NCI-H146 (cell line): ENCODE results near the gene TPTE2.
"Not testable (repeated sequence)": the region's sequence is repeated elsewhere in the genome, so short reads cannot be mapped to it uniquely, and the experiment has no call there.

Experiments used
- DNase-seq: peaks from one replicate; lab custom pipeline; 2025; lab: John Stamatoyannopoulos, UW

Gene TPTE2

DNA sequence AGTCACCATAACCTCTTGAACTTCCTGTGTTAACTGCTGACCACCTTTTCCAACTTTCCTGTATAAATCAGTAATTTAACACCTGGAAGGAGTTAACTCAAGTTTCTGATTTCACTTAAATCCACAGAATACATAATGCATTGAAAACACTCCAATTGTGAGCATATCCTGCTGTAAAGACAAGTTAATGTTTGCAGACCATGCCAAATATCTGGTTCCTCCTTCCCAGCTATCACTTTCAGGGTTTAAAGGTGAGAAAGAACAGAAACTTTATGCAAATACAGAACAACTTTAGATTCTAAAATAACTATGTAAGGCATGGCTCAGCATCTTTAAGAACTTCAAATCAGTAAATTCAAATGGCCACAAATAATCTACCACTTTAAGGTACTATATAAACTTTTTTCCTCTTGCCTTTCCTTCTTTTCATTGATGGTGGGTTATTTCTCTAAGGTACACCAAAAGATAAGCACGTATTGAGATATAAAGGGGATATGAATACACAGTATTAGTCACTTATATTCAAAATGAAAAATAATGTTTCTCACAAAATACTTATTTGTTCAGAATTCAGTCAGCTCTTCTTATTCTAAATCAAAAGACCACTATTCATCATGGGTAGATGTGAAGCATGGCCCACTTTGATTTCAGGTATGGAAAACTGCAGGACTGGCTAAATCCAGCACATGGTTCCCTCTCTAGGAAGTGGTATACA is 6.6 kb upstream of the TPTE2 start:
- no peak for DNase-seq

- no peak for DNase-seq
These were observed 253 bp upstream of the TPTE2 start for GRCh38 chr13:19561585-19561984.

DNA sequence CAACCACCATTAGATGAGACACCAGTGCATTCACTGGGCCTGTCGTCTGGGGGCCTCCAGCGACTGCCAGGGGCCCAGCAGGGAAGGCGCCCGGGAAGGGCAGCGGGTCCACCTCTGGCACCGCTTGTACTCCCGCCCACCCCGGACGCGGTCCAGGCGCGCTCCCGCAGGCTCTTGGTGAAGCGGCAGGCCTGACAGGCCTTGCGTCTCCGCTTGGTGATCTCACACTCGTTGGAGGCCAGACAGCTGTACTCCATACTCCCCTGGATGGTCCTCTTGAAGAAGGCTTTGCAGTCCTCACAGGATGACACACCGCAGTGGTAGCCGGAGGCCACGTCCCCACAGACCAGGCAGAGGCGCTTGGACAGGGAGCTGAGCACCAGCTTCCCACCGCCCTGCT is 660 bp downstream of the TPTE2 start:
- not testable (repeated sequence) for DNase-seq

GRCh38 chr13:19559739-19560138 is 1.6 kb downstream of the TPTE2 start:
- DNase-seq = not testable (repeated sequence)

DNA sequence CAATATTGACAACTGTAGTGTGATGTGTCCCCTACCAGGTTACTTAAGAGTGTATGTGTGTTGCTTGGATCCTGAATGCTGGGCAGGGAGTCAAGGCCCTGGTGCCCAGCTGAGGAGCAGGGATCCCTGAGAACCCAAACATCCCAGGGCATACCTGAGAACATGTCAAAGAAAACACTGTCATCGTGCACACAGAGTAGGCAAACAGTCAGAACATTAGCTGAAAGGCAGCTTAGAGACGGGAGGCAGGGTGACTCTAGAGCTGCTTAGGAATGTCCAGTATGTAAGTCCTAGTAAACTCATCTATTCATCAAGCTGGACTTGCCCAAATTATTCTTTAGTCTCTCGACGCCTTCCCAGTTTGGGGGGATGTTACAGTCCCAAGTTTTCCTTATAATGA is 4.0 kb downstream of the TPTE2 start:
- not testable (repeated sequence) for DNase-seq

DNA sequence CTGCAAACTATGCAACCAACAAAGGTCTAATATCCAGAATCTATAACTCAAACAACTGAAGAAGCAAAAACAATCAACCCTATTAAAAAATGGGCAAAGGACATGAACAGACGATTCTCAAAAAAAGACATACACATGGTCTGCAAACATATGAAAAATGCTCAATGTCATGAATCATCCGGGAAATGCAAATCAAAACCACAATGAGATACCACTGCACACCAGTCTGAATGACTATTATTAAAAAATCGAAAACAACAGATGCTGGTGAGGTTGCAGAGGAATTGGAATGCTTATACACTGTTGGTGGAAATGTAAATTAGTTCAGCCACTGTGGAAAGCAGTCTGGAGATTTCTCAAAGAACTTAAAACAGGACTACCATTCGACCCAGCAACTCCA is 12.1 kb downstream of the TPTE2 start:
- not testable (repeated sequence) for DNase-seq

DNA sequence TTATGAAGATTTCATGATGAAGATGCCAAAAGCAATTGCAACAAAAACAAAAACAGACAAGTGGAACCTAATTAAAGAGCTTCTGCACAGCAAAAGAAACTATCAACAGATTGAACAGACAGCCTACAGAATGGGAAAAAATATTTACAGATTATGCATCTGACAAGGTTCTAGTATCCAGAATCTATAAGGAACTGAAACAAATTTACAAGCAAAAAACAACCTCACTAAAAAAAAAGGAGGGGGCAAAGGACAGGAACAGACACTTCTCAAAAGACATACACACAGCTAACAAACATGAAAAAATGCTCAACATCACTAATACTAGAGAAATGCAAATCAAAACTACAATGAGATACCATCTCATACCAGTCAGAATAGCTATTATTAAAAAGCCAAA is 35.7 kb downstream of the TPTE2 start:
- not testable (repeated sequence) for DNase-seq

DNA sequence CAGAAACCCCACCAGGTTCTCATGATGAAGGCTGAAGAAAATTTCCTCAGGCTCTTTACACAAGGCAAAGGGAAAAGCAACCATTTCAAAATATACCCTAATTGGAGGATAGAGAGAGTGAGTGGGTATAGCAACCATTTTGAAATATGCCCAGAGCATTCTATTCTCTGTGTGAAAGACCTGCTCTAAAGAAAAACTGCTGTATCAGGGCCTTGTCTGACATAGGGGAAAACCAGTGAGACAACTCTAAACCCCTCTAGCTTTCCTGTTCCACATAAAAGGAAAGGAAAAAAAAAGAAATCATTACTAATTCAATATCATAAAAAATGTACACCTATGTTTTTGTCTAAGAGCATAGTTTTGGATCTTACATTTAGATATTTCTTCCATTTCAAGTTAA is 42.3 kb downstream of the TPTE2 start:
- DNase-seq = no peak

DNA sequence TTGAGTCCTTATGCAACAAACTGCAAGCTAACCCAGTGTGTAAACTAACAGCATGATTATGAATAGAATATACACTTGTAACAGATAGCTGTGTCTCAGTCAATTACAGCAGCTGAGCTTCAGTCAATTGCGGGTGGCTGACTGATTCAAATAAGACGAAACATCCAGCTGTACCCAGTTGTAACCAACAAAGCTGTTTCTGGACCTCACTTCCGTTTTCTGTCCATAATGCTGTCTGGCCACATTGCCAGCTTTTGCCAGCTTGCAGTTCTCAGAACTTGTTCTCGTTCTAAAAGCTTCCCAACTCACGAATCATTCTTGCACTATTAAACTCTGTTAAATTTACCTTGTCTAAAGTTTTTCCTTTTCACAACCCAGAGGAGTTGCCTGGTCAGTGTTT is 53.7 kb downstream of the TPTE2 start:
- not testable (repeated sequence) for DNase-seq

DNA sequence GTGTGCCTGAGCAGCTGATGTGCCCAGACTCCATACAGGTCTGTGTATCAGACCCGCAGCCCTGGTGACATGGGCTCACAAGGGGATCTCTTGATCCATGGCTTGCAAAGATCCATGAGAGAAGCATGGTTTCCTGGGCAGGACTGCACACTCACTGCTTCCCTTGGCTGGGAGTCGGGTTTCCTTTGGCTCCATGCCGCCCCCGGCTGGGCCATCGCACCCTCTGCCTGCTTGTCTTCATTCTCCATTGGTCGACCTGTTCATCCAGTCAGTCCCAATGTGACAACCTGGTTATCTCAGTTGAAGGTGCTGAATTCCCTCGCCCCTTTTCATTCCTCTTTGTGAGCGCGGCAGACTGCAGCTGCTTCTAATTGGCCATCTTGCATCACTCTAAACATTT is 101.2 kb downstream of the TPTE2 start:
- not testable (repeated sequence) for DNase-seq

GRCh38 chr13:19439056-19439686 is 122.2 kb downstream of the TPTE2 start:
- DNase-seq = peak; percentile 32

- DNase-seq = not testable (repeated sequence)
These were observed 123.6 kb downstream of the TPTE2 start for GRCh38 chr13:19437780-19438179.

- not testable (repeated sequence) for DNase-seq
These were observed 139.1 kb downstream of the TPTE2 start for GRCh38 chr13:19422236-19422635.

DNA sequence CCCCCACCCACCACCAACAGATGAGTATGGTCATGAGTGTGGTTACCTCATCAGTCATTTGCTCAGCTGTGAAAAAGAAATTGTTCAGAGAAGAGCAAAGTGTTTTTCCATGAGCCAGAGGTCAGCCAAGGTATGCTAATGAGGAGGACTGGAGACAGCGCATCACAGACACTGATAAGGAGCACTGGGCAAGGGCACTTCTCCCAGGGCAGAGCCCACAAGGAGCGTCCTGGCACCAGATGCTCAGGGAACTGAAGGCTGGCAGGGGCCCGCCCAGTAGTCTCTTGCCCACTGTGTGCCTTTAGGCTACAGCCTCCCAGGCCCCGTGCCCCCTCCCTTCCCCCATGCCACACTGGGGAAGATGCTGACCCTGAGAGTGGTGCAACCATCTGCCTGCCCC is 148.8 kb downstream of the TPTE2 start:
- DNase-seq = not testable (repeated sequence)

GRCh38 chr13:19382746-19383511 is 178.4 kb downstream of the TPTE2 start:
- not testable (repeated sequence) for DNase-seq

DNA sequence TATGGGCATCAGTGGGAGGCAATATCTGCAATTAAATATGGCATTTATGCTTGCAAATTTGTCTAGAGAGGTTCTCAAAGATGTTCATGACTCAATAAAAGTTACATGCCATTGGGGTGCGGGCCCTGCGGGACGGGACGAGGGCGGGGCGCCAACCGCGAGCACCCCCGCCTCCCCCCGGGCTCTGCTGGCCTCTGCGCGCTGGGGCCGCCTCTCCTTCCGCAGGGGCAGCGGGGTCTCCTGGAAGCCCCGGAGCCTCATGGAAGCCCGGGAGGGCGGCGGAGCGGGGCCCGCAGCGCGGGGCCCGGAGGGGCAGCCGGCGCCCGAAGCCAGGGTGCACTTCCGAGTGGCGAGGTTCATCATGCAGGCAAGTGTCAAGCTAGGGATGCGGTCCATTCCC is 179.2 kb downstream of the TPTE2 start:
- DNase-seq = no peak
